ENCODE results near the gene XYLT1. TPM values are rescaled to one million over a fixed set of nuclear protein-coding genes. Genes with fewer than 3 reads are reported as not detected.

XYLT1 gene
- polyA plus RNA-seq, 1 of the 3 experiments (the other 2 are of a cell fraction) = 17.6 TPM

DNA sequence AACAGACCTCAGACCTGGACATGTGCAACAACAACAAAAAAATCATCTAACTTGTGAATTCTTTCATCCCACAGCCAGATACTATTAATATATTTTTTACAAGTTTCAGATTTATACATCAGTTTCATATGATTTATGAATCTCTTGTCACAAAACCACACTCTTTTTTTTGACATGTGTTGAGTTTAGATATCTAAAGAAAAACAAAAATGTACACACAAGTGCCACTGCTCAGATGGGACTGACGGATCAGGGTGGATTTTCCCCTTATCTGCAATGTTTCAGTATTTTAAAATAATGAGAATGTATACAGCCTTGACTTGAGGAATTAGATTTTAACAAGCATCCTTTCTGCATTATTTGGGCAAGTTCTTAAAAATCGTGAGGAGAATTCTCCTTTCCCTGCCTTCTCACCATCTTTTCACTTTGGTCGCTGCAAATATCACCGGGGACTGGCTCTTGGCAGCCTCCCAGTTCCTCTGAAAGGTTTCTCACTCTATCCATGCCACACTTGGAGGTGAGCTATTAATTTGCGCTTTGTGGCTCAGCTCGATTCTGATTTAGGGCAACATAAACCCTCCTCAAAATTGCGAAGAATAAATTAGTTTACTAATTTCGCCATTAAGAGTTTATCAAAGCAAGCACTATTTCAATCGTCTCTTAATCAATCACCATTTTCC is 225.7 kb downstream of the XYLT1 start:
- Histone ChIP-seq H3K36me3 (replicated peaks in 1 of 2; ENCODE audit: control insufficient read depth in 1 of 2, insufficient read depth in 2 of 2, low read length in 1 of 2) (peaks cover 0 to 31% of the 10 kb centered on the region in 2 experiments), H3K79me2 (ENCODE audit: insufficient read depth) (peaks cover 100% of the 10 kb centered on the region), H3K4me2 (no peak overlapping the region), H3F3A (replicated peaks; ENCODE audit: insufficient read depth) (peaks cover 8% of the 10 kb centered on the region), H3K4me1 (ENCODE audit: control insufficient read depth in 1 of 2, insufficient read depth in 2 of 2, low read depth in 1 of 2, low read length in 1 of 2) (peaks cover 0 to 28% of the 10 kb centered on the region in 2 experiments; a peak in 2 of 4 replicates), H3K27me3 (ENCODE audit: insufficient read depth) (no peaks in the 10 kb centered on the region), H3K9me3 (no peaks in the 10 kb centered on the region), H3K9me2 (no peaks in the 10 kb centered on the region), H3K9ac (no peak overlapping the region), H4K20me1 (ENCODE audit: insufficient read depth) (peaks cover 100% of the 10 kb centered on the region), H2AFZ (ENCODE audit: low read depth) (no peak overlapping the region), H3K4me3 (ENCODE audit: low read depth in 2 of 2, low read length in 1 of 2) (no peak overlapping the region), H3K27ac (ENCODE audit: low read depth in 2 of 2, low read length in 1 of 2) (no peak overlapping the region)
- TF ChIP-seq, protein P1, sequence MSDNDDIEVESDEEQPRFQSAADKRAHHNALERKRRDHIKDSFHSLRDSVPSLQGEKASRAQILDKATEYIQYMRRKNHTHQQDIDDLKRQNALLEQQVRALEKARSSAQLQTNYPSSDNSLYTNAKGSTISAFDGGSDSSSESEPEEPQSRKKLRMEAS (IDR thresholded peaks at IDR 0.05; ENCODE audit: low read depth) = no peak
- TF ChIP-seq RFX5 (IDR thresholded peaks at IDR 0.05; ENCODE audit: low read length) (no peak), ELF1 (IDR thresholded peaks at IDR 0.05) (no peak), FOSL2 (IDR thresholded peaks at IDR 0.05; ENCODE audit: borderline replicate concordance, low read depth) (no peak), SIN3A (IDR thresholded peaks at IDR 0.05; ENCODE audit: borderline replicate concordance, low read depth, low read length) (no peak), CHD2 (IDR thresholded peaks at IDR 0.05; ENCODE audit: low read length, partially characterized antibody) (no peak), GATA2 (CRISPR knock-in tag; IDR thresholded peaks at IDR 0.05) (no peak), POLR2AphosphoS5 (IDR thresholded peaks at IDR 0.05; ENCODE audit: low read depth, low read length) (no peak)
- peak; percentile 28 for DNase-seq
- WGBS (ENCODE audit: low lambda C conversion rate) = 63% methylated on average over 9 of the region's 9 CpGs
- POLR2A ChIA-PET = no interaction called here
- CTCF ChIA-PET = interaction anchor here (0.6 to 1.2 kb wide), 2 partner anchors 9 to 234 kb away, joined by 3 to 4 read pairs; no protein-coding TSS in a partner anchor

DNA sequence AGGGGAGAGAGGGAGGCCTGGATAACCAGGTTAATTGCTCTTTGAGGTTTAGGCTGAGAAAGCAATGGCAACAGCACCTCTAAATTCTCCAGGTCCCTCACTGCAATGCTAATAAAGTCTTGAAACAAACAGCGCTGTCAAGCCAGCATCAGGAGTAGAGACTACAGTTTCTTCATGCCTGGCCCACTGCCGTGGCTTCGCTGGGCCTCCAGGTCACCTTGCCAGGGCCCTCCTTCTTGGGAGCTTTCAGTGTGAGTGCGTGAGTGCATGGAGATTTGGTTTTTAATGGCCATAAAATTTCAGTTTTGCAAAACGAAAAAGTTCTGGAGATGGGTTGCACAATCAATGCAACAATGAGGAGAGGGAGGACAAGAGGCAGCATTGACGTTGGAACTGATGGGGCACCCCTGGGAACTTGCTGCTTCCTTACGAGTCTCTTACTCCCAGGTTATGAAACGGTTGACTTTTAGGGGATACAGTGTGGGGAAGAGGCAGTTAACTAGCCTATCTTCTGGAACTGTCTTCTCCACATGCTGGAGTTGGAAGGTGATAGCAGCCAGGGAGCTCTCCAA is 229.4 kb downstream of the XYLT1 start:
- no peak for DNase-seq
- H3K4me2 ChIP-seq = no peak overlapping the region
- H4K20me1 ChIP-seq (ENCODE audit: insufficient read depth) = peaks cover 100% of the 10 kb centered on the region
- no peaks in the 10 kb centered on the region for H3K9me3 ChIP-seq
- no peaks in the 10 kb centered on the region for H3K9me2 ChIP-seq
- H3K4me3 ChIP-seq (ENCODE audit: low read depth in 2 of 2, low read length in 1 of 2) = no peak overlapping the region
- H3K4me1 ChIP-seq (ENCODE audit: control insufficient read depth in 1 of 2, insufficient read depth in 2 of 2, low read depth in 1 of 2, low read length in 1 of 2) = peaks cover 0 to 23% of the 10 kb centered on the region in 2 experiments; a peak in 2 of 4 replicates
- peaks cover 0 to 46% of the 10 kb centered on the region in 2 experiments for H3K36me3 ChIP-seq (replicated peaks in 1 of 2; ENCODE audit: control insufficient read depth in 1 of 2, insufficient read depth in 2 of 2, low read length in 1 of 2)
- CTCF ChIA-PET = no interaction called here
- peaks cover 27% of the 10 kb centered on the region for H3F3A ChIP-seq (replicated peaks; ENCODE audit: insufficient read depth)
- no peak overlapping the region for H3K27ac ChIP-seq (ENCODE audit: low read depth in 2 of 2, low read length in 1 of 2)
- WGBS (ENCODE audit: low lambda C conversion rate) = 82% methylated on average over 8 of the region's 8 CpGs
- POLR2A ChIA-PET = no interaction called here
- peaks cover 98% of the 10 kb centered on the region for H3K79me2 ChIP-seq (ENCODE audit: insufficient read depth)
- no peak overlapping the region for H3K9ac ChIP-seq
- H2AFZ ChIP-seq (ENCODE audit: low read depth) = no peak overlapping the region
- TF ChIP-seq GATA2 (CRISPR knock-in tag; IDR thresholded peaks at IDR 0.05) (no peak), EZH2phosphoT487 (IDR thresholded peaks at IDR 0.05; ENCODE audit: borderline replicate concordance, low read depth) (no peak), GABPA (IDR thresholded peaks at IDR 0.05; ENCODE audit: low read depth) (no peak), SIN3A (IDR thresholded peaks at IDR 0.05; ENCODE audit: borderline replicate concordance, low read depth, low read length) (no peak), SMC3 (IDR thresholded peaks at IDR 0.05; ENCODE audit: low read depth, low read length) (no peak), RAD21 (IDR thresholded peaks at IDR 0.05; ENCODE audit: low read length) (no peak), ELF1 (IDR thresholded peaks at IDR 0.05) (no peak), EP300 (IDR thresholded peaks at IDR 0.05; ENCODE audit: borderline replicate concordance in 1 of 2, low read depth in 1 of 2, low read length in 1 of 2) (no peak), MXI1 (IDR thresholded peaks at IDR 0.05; ENCODE audit: low read depth, low read length) (no peak), FOXJ3 (CRISPR knock-in tag; IDR thresholded peaks at IDR 0.05) (no peak), JUND (IDR thresholded peaks at IDR 0.05) (no peak), NRF1 (IDR thresholded peaks at IDR 0.05; ENCODE audit: low read depth, low read length) (no peak), TEAD4 (IDR thresholded peaks at IDR 0.05; ENCODE audit: borderline replicate concordance, insufficient read depth) (no peak)
- TF ChIP-seq, protein P2, sequence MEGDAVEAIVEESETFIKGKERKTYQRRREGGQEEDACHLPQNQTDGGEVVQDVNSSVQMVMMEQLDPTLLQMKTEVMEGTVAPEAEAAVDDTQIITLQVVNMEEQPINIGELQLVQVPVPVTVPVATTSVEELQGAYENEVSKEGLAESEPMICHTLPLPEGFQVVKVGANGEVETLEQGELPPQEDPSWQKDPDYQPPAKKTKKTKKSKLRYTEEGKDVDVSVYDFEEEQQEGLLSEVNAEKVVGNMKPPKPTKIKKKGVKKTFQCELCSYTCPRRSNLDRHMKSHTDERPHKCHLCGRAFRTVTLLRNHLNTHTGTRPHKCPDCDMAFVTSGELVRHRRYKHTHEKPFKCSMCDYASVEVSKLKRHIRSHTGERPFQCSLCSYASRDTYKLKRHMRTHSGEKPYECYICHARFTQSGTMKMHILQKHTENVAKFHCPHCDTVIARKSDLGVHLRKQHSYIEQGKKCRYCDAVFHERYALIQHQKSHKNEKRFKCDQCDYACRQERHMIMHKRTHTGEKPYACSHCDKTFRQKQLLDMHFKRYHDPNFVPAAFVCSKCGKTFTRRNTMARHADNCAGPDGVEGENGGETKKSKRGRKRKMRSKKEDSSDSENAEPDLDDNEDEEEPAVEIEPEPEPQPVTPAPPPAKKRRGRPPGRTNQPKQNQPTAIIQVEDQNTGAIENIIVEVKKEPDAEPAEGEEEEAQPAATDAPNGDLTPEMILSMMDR (IDR thresholded peaks at IDR 0.05) = no peak
- TF ChIP-seq, protein P1 (IDR thresholded peaks at IDR 0.05; ENCODE audit: low read depth) = no peak
- H3K27me3 ChIP-seq (ENCODE audit: insufficient read depth) = no peaks in the 10 kb centered on the region

Measured in SK-N-SH (cell line).